Measurements from ENCODE around the gene SCNN1G.

SCNN1G gene

GRCh38 chr16:23145186-23145585, 37.4 kb upstream of the SCNN1G start:
- H3K36me3 ChIP-seq (ENCODE audit: control insufficient read depth, insufficient read depth, low read length), result no peaks in the 10 kb centered on the region
- no peaks in the 10 kb centered on the region for H3K27me3 ChIP-seq (ENCODE audit: control insufficient read depth, insufficient read depth, low read length)
- H3K9ac ChIP-seq (ENCODE audit: low read length), result no peak overlapping the region
- H3K4me3 ChIP-seq (ENCODE audit: low read length), result no peak overlapping the region
- peaks cover 14% of the 10 kb centered on the region for H3K4me1 ChIP-seq (ENCODE audit: control insufficient read depth, insufficient read depth, low read length)
- no peak overlapping the region for H3K27ac ChIP-seq (ENCODE audit: low read depth, low read length)

GRCh38 chr16:23145608-23146007, 36.9 kb upstream of the SCNN1G start:
- H3K9ac ChIP-seq (ENCODE audit: low read length), result no peak overlapping the region
- H3K36me3 ChIP-seq (ENCODE audit: control insufficient read depth, insufficient read depth, low read length), result no peaks in the 10 kb centered on the region
- peaks cover 14% of the 10 kb centered on the region for H3K4me1 ChIP-seq (ENCODE audit: control insufficient read depth, insufficient read depth, low read length)
- no peaks in the 10 kb centered on the region for H3K27me3 ChIP-seq (ENCODE audit: control insufficient read depth, insufficient read depth, low read length)
- H3K4me3 ChIP-seq (ENCODE audit: low read length), result no peak overlapping the region
- H3K27ac ChIP-seq (ENCODE audit: low read depth, low read length), result no peak overlapping the region

- H3K27me3 ChIP-seq (ENCODE audit: control insufficient read depth, insufficient read depth, low read length), result no peaks in the 10 kb centered on the region
- no peak overlapping the region for H3K9ac ChIP-seq (ENCODE audit: low read length)
- H3K36me3 ChIP-seq (ENCODE audit: control insufficient read depth, insufficient read depth, low read length), result no peaks in the 10 kb centered on the region
- H3K27ac ChIP-seq (ENCODE audit: low read depth, low read length), result no peak overlapping the region
- peaks cover 9% of the 10 kb centered on the region for H3K4me1 ChIP-seq (ENCODE audit: control insufficient read depth, insufficient read depth, low read length)
- peak overlapping the region; percentile 0 for H3K4me3 ChIP-seq (ENCODE audit: low read length)
Measured at GRCh38 chr16:23146877-23147601, 35.5 kb upstream of the SCNN1G start.

- Histone ChIP-seq H3K9ac (ENCODE audit: low read length) (no peak overlapping the region), H3K4me1 (ENCODE audit: control insufficient read depth, insufficient read depth, low read length) (peaks cover 4% of the 10 kb centered on the region), H3K4me3 (ENCODE audit: low read length) (peak overlapping the region; percentile 0), H3K27me3 (ENCODE audit: control insufficient read depth, insufficient read depth, low read length) (no peaks in the 10 kb centered on the region), H3K36me3 (ENCODE audit: control insufficient read depth, insufficient read depth, low read length) (no peaks in the 10 kb centered on the region), H3K27ac (ENCODE audit: low read depth, low read length) (no peak overlapping the region)
Measured at GRCh38 chr16:23147666-23148065, 34.9 kb upstream of the SCNN1G start.

- H3K9ac ChIP-seq (ENCODE audit: low read length), result no peak overlapping the region
- H3K27ac ChIP-seq (ENCODE audit: low read depth, low read length), result peak overlapping the region; percentile 69
- H3K4me3 ChIP-seq (ENCODE audit: low read length), result peak overlapping the region; percentile 73
- H3K36me3 ChIP-seq (ENCODE audit: control insufficient read depth, insufficient read depth, low read length), result no peaks in the 10 kb centered on the region
- H3K27me3 ChIP-seq (ENCODE audit: control insufficient read depth, insufficient read depth, low read length), result no peaks in the 10 kb centered on the region
- peaks cover 4% of the 10 kb centered on the region for H3K4me1 ChIP-seq (ENCODE audit: control insufficient read depth, insufficient read depth, low read length)
Measured at GRCh38 chr16:23148166-23148512, 34.4 kb upstream of the SCNN1G start.

GRCh38 chr16:23148513-23149266, 33.9 kb upstream of the SCNN1G start:
- no peak overlapping the region for H3K9ac ChIP-seq (ENCODE audit: low read length)

GRCh38 chr16:23149267-23149992, 33.1 kb upstream of the SCNN1G start, which contains the start of gene USP31:
USP31 (minus strand) TSS chr16:23149452; CDS start chr16:23149270, 182 bp downstream.
- H3K4me3 ChIP-seq (ENCODE audit: low read length), result peak within 1 kb of the TSS; percentile 73
- peaks cover 4% of the 10 kb centered on the region for H3K4me1 ChIP-seq (ENCODE audit: control insufficient read depth, insufficient read depth, low read length)
- H3K27ac ChIP-seq (ENCODE audit: low read depth, low read length), result peak within 1 kb of the TSS; percentile 69
- H3K36me3 ChIP-seq (ENCODE audit: control insufficient read depth, insufficient read depth, low read length), result no peaks in the 10 kb centered on the region
- no peaks in the 10 kb centered on the region for H3K27me3 ChIP-seq (ENCODE audit: control insufficient read depth, insufficient read depth, low read length)
- H3K9ac ChIP-seq (ENCODE audit: low read length), result no peak within 1 kb of the TSS

More at GRCh38 chr16:23148513-23149266, 33.9 kb upstream of the SCNN1G start:
- H3K4me3 ChIP-seq (ENCODE audit: low read length), result peak overlapping the region; percentile 73
- H3K4me1 ChIP-seq (ENCODE audit: control insufficient read depth, insufficient read depth, low read length), result peaks cover 4% of the 10 kb centered on the region
- H3K27ac ChIP-seq (ENCODE audit: low read depth, low read length), result peak overlapping the region; percentile 69
- no peaks in the 10 kb centered on the region for H3K36me3 ChIP-seq (ENCODE audit: control insufficient read depth, insufficient read depth, low read length)
- no peaks in the 10 kb centered on the region for H3K27me3 ChIP-seq (ENCODE audit: control insufficient read depth, insufficient read depth, low read length)

- Histone ChIP-seq H3K9ac (ENCODE audit: low read length) (no peak overlapping the region), H3K27ac (ENCODE audit: low read depth, low read length) (no peak overlapping the region)
Measured at GRCh38 chr16:23149993-23150364, 32.6 kb upstream of the SCNN1G start.

GRCh38 chr16:23152386-23153178, 30.0 kb upstream of the SCNN1G start:
- Histone ChIP-seq H3K4me3 (ENCODE audit: low read length) (no peak overlapping the region), H3K27me3 (ENCODE audit: control insufficient read depth, insufficient read depth, low read length) (peaks cover 3% of the 10 kb centered on the region), H3K27ac (ENCODE audit: low read depth, low read length) (no peak overlapping the region), H3K36me3 (ENCODE audit: control insufficient read depth, insufficient read depth, low read length) (no peaks in the 10 kb centered on the region), H3K4me1 (ENCODE audit: control insufficient read depth, insufficient read depth, low read length) (peaks cover 4% of the 10 kb centered on the region), H3K9ac (ENCODE audit: low read length) (no peak overlapping the region)

More at GRCh38 chr16:23149993-23150364, 32.6 kb upstream of the SCNN1G start:
- Histone ChIP-seq H3K4me3 (ENCODE audit: low read length) (peak overlapping the region; percentile 71), H3K4me1 (ENCODE audit: control insufficient read depth, insufficient read depth, low read length) (peaks cover 4% of the 10 kb centered on the region), H3K27me3 (ENCODE audit: control insufficient read depth, insufficient read depth, low read length) (no peaks in the 10 kb centered on the region), H3K36me3 (ENCODE audit: control insufficient read depth, insufficient read depth, low read length) (no peaks in the 10 kb centered on the region)

- H3K27me3 ChIP-seq (ENCODE audit: control insufficient read depth, insufficient read depth, low read length), result peaks cover 3% of the 10 kb centered on the region
- no peak overlapping the region for H3K27ac ChIP-seq (ENCODE audit: low read depth, low read length)
Measured at GRCh38 chr16:23155445-23156049, 27.0 kb upstream of the SCNN1G start.

GRCh38 chr16:23156110-23156509, 26.4 kb upstream of the SCNN1G start:
- no peak overlapping the region for H3K9ac ChIP-seq (ENCODE audit: low read length)
- no peaks in the 10 kb centered on the region for H3K36me3 ChIP-seq (ENCODE audit: control insufficient read depth, insufficient read depth, low read length)
- no peak overlapping the region for H3K27ac ChIP-seq (ENCODE audit: low read depth, low read length)
- peaks cover 3% of the 10 kb centered on the region for H3K27me3 ChIP-seq (ENCODE audit: control insufficient read depth, insufficient read depth, low read length)
- no peaks in the 10 kb centered on the region for H3K4me1 ChIP-seq (ENCODE audit: control insufficient read depth, insufficient read depth, low read length)
- H3K4me3 ChIP-seq (ENCODE audit: low read length), result no peak overlapping the region

More at GRCh38 chr16:23155445-23156049, 27.0 kb upstream of the SCNN1G start:
- no peaks in the 10 kb centered on the region for H3K4me1 ChIP-seq (ENCODE audit: control insufficient read depth, insufficient read depth, low read length)
- H3K4me3 ChIP-seq (ENCODE audit: low read length), result no peak overlapping the region
- no peaks in the 10 kb centered on the region for H3K36me3 ChIP-seq (ENCODE audit: control insufficient read depth, insufficient read depth, low read length)
- H3K9ac ChIP-seq (ENCODE audit: low read length), result no peak overlapping the region
